NT2/D1 (cell line): ENCODE results near the gene FAM120A.

Experiments
- SUZ12 ChIP-seq: IDR thresholded peaks from 2 replicates; pipeline ENCODE4 v1.6.1; 2011; ENCODE audit not compliant: insufficient read length, insufficient read depth; ENCODE audit errors: extremely low read depth
- YY1 ChIP-seq: IDR thresholded peaks from 2 replicates; pipeline ENCODE4 v1.6.1; 2011; ENCODE audit not compliant: insufficient read length, insufficient read depth

DNA sequence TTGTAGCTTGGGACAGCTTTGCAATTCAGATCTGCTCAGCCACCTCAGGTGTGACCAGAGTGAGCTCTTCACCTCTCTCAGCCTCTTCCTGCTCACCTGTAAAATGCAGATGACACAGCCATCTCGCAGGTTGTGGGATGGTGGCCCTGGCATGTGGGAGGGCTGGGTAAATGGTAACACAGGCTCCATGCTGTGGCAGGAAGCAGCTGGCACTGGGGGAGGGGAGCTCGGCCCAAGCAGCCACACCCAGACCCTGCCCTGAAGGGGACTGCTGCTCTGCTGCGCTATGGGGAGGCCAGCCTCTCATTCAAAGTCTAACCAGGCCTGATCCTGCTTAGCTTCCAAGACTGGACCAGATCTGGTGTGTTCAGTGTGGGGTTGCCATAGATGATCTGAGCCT lies 149.0 kb downstream of the FAM120A start:
- no peak for TF ChIP-seq SUZ12
- no peak for TF ChIP-seq YY1
